ENCODE results near the gene TPCN2.
A peak's percentile ranks its signal among the peaks of the same experiment; 100 is the strongest.

Gene TPCN2

DNA sequence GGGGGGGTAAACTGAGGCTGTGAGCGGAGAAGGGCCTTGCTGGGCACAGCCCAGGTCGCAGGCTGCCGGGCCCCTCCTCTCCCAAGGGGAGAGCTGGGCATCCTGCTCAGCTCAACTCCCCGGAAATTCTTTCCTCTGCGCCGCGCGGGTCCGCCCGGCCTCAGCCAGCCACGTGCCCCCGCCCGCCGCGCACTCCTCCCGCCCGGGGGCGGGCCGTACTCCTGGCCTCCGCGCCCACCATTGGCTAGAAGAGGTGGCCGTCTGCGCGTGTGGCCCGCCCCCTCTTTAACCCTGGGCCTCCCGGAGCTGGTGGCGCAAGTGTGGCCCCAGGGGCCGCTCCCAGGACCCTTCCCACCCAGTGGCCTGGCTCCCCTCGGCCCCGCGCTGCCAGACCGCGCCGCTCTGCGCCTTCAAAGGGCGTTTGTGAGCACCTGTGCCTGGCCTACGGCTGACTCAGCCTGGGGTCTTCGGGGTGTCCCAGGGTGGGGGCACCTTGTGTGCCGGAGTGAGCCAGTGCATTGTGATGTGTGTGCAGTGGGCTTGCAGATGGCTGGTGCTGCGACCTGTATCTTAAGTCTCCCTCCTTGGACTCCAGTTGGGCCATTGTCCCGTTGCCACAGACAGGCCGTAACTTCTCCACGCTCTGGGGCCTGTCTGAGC, 37.6 kb upstream of the TPCN2 start:
- DNase-seq, result peak; percentile 72

DNA sequence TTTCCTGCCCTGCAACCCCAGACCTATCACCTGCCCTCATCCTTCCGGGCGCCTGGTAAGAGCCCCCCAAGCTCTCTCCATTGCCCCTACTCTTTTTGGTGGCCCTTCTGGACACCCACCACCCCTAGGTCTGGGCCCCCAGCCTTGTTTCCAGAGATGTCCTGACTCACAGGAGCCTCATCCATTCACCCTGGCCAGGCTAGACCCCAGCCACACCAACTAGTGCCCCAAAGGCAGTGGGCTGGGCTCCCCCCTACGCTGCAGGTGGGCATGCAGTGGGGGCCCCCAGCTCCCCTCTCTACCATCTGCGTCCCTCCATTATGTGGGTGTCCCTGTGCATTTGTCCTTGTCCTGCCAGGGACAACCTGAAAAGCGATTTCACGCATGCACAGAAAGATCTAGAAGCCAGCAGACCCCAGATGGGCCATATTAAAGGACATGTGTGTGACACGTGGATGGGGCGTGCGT, 37.1 kb upstream of the TPCN2 start:
- no peak for DNase-seq

DNA sequence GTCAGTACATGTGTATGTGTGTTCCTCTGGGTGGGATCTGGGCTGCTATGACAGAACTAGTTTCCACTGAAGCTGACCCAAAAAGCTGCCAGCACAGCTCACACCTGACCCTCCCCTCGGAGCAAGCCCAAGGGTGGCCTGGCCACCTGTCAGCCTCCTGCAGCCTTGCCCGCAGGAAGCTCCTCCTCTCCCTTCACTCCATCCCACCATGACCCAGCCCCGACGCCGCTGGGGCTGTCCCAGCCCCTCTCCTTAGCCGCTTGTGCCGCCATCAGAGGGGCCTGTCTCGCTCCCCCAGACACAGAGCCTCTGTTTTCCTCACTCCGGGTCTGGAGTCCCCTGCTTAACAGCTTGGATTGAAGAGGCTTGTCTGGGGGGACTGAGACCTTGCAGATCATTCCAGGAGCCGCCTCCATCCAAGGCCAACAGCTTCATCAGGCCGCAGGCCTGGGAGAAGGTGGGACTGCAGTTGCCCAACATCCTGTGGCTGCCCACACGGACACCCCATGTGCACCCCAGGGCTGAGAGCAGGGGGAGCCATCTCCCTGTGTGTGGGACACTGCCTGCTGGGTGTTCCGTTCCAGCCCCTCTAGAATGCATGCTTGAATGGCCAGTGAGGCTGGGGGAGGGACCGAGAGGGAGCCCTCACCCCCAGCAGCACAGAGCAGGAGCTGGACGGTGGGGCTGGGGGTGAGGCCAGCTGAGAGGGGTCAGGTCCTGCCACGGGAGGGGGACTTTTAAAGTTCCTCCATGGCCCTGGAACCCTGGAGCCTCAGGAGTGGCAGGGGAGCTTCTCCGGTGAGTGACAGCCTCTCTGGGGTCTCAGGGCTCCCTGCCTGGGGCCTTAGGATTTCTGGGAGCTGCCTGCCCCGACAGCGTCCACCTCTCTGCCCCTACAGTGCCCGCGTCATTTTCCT, 36.4 kb upstream of the TPCN2 start:
- DNase-seq, result no peak

DNA sequence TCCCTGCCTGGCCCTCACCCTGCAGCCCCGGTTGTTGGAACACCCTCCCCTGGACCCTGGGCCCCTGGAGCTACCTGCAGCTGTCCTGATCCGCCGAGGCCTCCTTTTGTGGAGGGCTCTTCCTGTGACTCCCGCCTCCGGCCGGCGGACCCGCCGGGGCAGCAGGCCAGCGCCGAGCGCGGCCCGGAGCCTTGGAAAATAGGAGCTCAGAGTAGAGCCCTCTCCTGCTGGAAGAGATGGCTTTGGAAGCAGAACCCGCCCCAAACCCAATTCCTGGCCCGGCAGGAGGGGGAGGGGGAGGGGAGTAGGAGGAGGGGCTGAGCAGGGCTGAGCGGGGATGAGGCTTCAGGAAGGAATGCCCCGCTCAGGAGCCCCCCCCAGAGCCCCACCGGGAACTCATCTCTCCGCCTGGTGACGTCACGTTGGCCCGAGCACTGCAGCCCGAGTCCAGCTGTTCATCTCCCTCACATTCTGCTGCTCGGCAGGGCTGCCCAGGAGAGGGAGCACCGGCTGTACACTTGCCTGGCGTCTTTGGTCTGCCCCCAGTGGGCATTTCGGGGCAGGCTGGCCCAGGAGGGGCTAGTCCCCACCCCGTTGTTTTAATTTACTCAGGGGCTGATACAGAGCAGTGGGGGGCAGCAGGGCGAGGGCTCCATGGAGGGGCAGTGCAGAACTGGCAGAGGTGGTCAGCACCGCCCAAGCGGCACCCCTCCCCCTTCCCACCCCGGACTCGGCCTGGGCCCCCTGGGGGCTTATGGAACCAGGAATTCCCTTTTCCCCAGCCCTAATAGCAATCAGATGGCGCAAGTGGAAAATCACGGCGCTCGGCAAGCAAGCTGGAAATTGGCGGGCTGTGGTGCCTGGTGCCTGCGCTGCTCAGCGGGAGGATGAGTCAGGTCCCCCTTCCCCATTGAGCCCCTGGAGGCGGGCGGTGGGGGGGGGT, 35.5 kb upstream of the TPCN2 start, which contains the start of gene MRGPRF:
Gene MRGPRF, minus strand, starts transcription at position 238 of the 943 bp plus-strand sequence. CDS start 3,345 bp downstream, outside the sequence.
- no peak for DNase-seq

DNA sequence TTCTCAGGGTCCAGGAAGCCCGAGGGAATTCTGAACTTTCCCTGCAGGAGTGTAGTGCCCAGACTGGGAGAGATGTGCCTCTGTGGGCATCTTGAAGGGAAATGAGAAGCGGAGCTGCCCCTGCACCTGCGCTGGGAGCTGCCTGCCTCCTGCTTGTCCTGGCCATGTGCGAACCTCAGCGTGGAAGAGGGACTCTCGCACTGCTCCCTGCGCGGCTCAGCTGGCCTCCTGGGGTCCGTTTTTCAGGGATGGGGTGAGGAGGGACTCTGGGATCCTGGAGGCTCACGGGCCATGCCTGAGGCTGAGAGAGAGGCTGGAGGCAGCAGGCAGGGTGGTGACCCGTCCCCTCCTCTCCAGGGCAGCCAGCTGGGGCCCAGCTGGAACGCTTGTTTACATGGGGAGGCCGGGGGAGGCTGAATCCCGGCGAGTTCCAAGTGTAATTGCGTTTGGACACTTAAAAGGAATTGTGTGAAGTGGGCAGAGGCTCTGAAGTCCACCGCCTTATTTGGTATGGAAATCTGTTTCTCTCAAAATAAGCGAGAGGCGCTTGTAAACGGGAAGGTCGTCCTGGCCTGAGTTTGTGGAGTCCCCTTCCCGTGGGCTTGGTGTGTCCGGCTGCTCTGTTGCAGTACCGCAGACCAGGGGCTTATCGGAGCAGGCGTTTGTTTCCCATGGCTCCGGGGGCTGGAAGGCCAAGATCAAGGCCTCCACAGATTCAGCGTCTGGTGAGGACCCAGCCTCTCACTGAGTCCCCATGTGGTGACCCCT, 34.5 kb upstream of the TPCN2 start:
- no peak for DNase-seq

DNA sequence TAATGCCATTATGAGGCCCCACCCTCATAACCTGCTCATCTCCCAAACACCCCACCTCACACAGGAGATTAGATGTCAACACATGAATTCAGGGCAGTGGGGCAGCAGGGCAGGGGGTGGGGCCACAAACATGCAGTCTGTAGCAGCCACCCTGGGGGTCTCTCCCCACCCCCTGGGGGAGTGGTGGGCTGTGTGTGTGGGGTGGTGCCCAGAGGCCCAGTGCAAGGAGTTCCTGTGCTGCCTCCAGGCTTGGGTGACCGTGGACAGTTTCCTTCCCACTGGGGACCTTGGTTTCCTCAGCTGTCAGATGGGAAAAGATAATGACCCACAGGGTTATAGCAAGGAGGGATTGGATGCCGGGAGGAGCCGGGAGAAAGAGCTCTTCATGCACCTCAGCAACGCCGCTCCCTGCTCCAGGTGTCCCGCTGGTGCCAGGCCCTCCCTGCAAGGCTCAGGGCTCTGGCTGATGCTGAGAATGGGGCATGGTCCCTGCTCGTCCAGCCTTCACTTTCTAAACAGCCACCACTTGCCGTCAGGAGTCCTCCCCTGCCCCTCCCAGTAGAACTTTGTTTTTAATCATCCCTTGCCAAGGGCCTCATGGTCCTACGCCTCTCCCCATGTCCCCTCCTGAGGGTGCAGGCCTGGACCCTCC, 33.7 kb upstream of the TPCN2 start:
- no peak for DNase-seq

DNA sequence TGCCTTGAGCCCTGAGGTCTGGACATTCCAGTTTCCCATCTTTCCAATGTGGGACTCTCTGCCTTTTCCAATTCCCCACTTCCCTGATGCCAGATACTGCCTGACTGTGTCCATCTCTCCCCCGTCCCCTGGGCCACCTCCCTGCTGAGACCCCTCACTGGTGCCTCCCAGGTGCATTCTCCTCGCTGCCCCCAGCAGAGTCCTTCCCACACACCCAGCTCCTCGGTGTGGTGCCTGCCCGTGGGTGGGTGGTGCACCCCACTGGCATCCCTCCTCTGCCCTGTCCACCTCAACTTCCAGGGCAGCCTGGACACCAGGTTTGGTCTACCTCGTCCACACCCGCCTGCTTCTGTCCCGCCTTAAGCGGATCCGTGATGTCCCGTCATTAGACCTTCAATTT, 30.8 kb upstream of the TPCN2 start:
- DNase-seq, result no peak

DNA sequence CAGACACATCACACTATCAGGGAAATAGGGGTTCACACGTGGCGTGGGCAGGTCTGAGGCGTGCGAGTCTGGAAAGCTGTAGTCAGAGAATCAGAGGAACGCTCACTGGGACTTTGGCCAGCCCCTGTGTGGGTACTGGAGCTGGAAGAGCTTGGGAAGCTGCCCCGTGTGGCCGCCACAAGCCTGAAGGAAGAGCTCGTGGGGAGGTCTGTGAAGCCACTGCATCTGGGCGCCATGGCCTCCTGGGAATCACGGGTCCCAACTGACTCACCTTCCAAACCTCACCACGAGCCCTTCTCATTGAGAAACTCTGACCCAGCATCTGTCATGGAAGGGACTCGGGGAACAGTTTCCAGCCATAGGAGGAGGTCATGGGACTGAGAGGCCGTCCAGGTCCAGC, 29.8 kb upstream of the TPCN2 start:
- no peak for DNase-seq

DNA sequence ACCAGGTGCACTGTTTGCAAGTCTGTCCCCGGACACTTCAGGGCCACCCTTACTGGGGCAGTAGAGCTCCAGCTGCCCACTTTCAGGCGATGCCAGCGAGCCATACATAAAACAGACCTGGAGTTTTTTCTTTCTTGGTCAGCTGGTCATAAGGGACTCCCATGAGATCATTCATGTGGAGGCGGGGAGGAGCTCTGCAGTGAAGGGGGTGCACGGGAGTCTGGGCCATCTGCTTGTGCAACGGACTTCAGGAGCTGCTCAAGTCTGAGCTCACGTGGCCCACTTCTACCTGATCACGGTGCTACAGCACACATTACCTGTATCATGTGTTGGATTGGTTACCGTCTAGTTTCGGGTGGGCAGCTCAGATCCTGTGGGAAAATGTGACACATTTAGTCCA, 26.5 kb upstream of the TPCN2 start:
- no peak for DNase-seq

DNA sequence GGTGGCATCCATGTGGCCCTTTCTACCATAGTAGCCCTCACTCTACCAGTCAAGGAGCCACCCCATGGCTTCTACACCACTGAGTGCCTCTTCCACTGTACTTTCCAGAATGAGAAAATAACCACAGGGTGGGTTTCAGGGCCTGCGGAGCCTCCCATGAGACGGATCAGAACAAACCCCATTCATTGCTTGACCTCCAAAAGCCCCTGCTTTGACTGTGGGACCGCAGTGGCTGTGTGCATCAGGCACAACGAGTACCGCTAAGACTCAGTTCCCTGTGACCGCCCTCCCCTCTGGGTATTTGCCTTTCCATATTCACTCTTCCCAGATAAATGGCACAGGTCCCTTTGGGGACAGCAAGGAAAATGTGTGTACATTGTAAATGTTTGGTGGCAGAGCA, 24.2 kb upstream of the TPCN2 start:
- DNase-seq, result no peak

DNA sequence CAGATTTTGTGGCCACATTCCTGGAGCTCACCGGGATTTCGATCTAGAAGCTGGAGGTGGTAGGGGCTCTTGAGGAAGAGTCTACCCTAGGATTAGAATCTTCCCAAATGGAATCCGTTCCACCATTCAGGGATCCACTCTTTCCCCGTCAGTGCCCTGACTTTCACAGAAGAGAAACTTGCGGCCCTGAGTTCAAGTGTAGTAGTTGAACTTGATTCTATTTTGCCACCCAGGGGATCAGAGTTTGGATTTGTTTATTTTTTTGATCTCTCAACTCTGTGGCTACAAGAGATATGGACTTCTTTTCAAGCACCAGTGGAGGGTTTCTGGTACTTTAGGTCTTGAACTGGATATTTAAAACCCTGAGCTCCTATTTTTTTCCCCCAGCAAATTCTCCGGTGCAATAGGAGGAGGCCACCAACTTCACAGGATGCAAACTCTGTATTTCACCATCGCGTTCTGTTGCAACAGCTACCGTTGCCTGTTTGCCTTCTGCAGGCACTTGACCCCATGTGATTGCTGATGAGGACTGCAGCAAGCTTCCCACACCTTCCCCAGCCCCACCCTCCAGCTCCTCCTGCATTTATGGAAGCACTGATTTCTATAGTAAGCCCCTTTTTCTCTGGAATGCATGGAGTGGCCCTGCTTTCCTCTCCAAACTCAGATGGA, 20.9 kb upstream of the TPCN2 start:
- DNase-seq, result no peak

DNA sequence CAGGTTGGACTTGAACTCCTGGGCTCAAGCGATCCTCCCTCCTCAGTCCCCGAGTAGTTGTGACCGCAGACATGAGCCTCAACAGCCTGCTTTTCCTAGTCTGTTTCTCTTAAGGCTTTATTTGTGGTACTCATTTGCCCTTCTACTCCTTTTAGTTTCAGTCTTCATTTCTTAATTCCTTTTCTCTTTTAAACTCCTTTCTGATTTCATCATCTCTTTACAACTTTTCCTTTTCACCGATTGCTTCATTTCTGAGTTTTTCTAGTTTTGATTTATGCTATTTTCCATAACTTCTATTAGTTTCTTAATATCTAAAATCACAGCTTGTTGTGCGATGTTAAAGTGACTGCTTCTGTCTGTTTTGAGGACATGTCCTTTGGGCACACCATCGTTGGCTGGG, 18.4 kb upstream of the TPCN2 start:
- DNase-seq, result no peak

DNA sequence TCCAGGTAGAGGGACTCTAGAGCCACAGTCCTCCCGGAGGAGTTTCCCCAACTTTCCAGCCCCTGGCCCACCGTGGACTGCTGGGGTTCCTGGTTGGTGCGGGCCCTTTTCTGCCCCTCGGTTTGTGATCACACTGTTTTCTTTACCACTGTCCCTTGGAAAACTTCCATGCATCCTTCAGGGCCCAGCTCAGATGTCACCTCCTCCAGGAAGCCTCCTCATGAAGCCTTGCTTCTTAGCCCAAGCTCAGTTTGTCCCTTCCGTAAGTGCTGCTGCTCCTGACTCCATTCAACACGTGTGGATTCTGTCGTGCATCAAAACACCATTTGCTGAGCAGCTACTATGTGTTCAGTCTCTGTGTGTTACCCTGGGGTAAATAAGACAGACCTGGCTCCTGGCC, 15.9 kb upstream of the TPCN2 start:
- no peak for DNase-seq

DNA sequence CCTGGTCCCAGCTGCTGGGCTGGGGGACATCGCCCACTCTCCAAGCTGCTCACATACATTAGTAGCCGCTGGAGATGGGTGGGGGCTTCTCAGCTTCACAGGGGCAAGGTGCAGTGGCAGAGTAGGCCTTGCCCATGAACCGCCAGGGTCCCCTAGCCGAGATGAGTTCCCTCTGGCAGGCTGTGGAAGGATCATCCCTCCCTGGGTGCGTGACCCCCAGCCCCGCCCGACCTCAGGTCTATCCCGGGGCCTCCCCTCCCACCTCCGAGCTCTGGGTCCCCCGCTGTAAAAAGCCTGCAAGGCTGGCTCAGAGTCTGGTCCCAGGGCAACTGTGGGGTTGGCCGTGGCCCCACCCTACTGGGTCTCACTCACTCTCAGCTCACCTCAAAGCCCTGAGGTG, 15.3 kb upstream of the TPCN2 start:
- no peak for DNase-seq

DNA sequence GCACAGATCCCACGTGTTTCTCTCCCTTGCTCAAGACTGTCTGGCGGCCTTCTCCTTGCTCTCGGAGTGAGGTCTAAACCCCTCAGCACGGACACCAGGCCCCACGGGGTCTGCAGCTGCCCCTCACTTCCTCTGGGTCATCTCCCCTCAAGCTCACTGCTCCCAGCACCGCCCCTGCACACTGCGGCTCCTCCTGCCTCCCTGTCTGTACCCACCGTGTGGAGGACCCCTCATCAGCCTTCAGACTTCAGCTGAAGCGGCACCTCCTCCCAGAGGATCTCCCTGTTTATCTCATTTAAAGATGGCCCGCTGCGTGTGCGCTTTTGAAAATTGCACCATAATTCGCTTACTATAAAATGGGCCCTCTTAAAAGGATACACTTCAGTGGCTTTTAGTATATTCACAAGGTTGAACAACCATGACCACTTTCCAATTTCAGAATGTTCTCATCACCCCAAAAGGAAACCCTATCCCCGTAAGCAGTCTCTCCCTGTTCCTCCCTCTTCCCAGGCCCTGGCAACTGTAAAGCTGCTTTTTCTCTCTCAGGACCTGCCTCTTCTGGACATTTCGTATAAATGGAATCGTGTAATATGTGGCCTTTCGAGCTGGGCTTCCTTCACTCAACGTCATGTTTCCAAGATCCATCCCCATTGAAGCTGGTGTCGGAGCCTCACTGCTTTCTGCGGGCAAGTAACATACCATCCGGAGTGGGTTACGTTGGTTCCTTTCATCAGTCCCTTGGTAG, 14.4 kb upstream of the TPCN2 start:
- no peak for DNase-seq

DNA sequence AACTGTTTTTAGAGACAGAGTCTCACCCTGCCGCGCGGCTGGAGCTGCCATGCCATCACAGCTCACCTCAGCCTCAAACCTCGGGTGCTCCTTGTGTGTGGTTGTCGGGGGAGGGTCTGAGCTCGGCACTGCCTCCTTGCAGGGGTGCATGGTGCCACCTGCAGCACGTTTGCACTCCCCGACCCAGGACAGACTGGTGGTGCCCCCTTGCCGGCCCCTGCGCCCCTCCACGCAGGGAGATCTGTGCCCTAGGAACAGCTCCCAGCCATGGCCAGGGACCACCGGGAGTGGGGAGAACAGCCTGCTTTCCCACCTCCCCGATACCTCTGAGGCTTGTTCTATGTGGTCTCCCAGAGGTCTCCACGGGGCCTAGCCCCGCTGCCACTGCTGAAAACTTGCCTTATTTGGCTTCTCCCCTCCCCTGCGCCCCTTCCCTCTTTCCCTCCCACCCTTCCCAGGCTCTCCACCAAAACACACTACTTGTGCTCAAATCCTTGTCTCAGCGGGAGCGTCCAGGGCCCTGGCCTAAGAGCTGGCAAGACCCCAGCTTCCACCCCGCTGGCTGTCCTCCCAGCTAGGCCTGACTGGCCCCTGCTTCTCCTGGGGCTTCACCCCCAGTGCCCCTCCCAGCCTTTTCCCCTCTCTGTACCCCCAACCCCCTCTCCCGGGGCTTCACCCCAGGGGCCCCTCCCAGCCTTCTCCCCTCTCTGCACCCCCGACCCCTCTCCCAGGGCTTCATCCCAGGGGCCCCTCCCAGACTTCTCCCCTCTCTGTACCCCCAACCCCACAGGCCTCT, 13.4 kb upstream of the TPCN2 start:
- no peak for DNase-seq

DNA sequence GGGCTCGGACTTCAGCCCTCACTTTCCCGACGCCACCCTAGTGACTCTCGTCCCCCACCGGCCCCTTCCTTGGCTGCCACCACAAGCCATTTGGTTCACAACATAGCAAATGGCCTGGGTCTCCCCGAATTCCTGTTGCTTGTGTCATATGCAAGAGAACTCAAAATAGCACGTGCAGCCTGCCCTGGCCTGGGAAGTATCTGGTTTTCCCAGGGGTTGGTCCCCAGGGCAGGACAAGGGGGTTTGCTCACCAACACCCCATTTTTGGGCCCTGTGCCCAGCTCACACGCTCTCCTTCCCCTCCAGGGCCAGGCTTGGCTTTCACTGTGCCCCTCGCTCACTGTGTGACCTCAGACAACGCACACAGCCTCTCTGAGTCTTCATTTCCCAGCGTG, 12.8 kb upstream of the TPCN2 start:
- DNase-seq, result no peak

DNA sequence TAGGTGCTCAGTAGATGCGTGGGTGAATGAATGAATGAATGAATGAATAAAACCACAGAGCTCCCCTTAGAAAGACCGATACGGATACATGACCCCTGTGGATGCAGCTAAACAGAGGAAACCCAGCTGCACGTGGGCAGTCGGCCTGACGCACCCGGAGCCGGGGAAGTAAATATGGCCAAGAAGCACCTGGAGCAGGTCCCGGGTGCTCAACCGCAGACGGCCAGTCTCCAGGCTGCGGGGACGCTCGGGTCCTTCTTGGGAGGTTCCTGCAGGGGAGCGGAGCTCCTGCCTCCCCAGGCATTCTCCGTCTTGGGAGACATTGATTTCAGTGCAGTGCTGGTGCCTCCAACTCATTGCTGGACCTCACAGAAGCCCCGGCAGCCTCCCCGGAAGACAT, 11.7 kb upstream of the TPCN2 start:
- DNase-seq, result no peak

DNA sequence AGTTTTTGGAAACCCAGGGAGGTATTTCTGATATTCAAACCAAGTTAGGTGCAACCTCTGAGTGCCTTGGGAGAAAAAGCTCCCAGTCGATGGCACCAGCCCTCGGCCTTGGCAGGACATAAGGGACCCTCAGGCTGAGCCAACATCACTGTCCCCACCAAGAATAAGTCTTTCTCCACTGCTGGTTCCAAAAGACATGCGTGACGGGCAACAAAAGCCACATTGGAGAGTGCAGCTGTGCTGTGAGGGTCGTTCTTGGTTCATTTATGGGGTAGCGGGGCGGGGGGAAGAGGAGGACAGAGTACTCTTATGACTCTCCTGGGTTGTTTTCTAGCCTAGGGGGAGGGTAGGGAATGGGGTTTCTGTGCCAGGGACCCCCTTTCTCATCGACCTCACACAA, 11.2 kb upstream of the TPCN2 start:
- no peak for DNase-seq

DNA sequence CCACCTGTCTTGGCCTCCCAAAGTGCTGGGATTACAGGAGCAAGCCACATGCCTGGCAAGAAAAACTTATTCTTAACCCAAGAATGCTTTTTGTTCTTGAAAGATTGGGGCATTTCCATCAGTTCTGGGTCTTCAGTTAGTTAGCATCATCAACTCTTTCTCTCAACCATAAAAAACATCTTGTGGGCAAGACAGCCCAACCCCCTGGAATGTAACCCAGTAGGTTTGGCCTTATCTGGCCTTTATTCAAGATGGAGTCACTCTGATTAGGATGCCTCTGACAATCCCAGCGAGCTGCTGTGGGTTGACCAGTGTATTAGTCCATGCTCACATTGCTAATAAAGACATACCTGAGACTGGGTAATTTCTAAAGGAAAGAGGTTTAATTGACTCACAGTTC, 9.2 kb upstream of the TPCN2 start:
- no peak for DNase-seq

All from activated CD8-positive, alpha-beta memory T cell treated with anti-CD3 and anti-CD28 coated beads for 24 hours (primary cell).